SK-N-SH (cell line): Measurements from ENCODE around the gene NCKAP5. TPM values are rescaled to one million over a fixed set of nuclear protein-coding genes. Genes with fewer than 3 reads are reported as not detected.
A peak's percentile ranks its signal among the peaks of the same experiment; 100 is the strongest.

Experiments used
- CTCF ChIA-PET: fragments of 300-600, 350-600 bp; formaldehyde crosslinking; extraction: SDS; loops from one replicate; lab custom pipeline; 2021; lab: Yijun Ruan, JAX
- POLR2A ChIA-PET: fragments of 350-600 bp; sonication (Branson Sonifier 250); formaldehyde crosslinking; extraction: SDS; loops from one replicate; lab custom pipeline; 2020; ENCODE audit warnings: antibody characterized with exemption, inconsistent platforms; lab: Yijun Ruan, JAX
- DNase-seq: peaks from one replicate; pipeline ENCODE4 v3.0.0; 2012
- H2AFZ ChIP-seq: fragments of 200-600 bp; sonication (generic); 2 replicates; pipeline ENCODE4 v1.8.1; 2016; ENCODE audit warnings: antibody characterized with exemption, mild to moderate bottlenecking, low read depth
- H3F3A ChIP-seq: fragments of 200-600 bp; sonication (generic); replicated peaks from 2 replicates; pipeline ENCODE3; 2016; ENCODE audit warnings: antibody characterized with exemption, mild to moderate bottlenecking; ENCODE audit not compliant: insufficient read depth
- H3K27ac ChIP-seq, 2 experiments: fragments of 200-500 bp in 1 of 2; fragments of 200-600 bp in 1 of 2; sonication (Bioruptor generic) in 1 of 2; sonication (generic), shearing (Covaris generic) in 1 of 2; 2 replicates each; pipeline versions ENCODE4 v1.5.1 to v1.6.1; 2014 to 2016; ENCODE audit warnings: low read depth in 2 of 2, inconsistent platforms in 1 of 2, low read length in 1 of 2, mild to moderate bottlenecking in 1 of 2, mixed read lengths in 1 of 2
- H3K27me3 ChIP-seq: fragments of 200-600 bp; sonication (generic), shearing (Covaris generic); 2 replicates; pipeline ENCODE4 v1.6.1; 2016; ENCODE audit warnings: mixed run types; ENCODE audit not compliant: insufficient read depth
- H3K36me3 ChIP-seq, 2 experiments: fragments of 200-500 bp in 1 of 2; fragments of 200-600 bp in 1 of 2; sonication (Bioruptor generic) in 1 of 2; sonication (generic) in 1 of 2; replicated peaks in 1 of 2; 2 replicates each; pipeline versions ENCODE3 to v1.5.1; 2014 to 2016; ENCODE audit warnings: low read length in 1 of 2, mild to moderate bottlenecking in 1 of 2; ENCODE audit not compliant: insufficient read depth in 2 of 2, control insufficient read depth in 1 of 2
- H3K4me1 ChIP-seq, 2 experiments: fragments of 200-500 bp in 1 of 2; fragments of 200-600 bp in 1 of 2; sonication (Bioruptor generic) in 1 of 2; sonication (generic), shearing (Covaris generic) in 1 of 2; 2 replicates each; pipeline versions ENCODE4 v1.5.1 to v1.6.1; 2014 to 2016; ENCODE audit warnings: low read depth in 1 of 2, low read length in 1 of 2, mixed run types in 1 of 2; ENCODE audit not compliant: insufficient read depth in 2 of 2, control insufficient read depth in 1 of 2
- H3K4me2 ChIP-seq: fragments of 200-600 bp; sonication (generic), shearing (Covaris generic); 2 replicates; pipeline ENCODE4 v1.6.1; 2017; ENCODE audit warnings: mixed run types
- H3K4me3 ChIP-seq, 2 experiments: fragments of 200-500 bp in 1 of 2; fragments of 200-600 bp in 1 of 2; sonication (Bioruptor generic) in 1 of 2; sonication (generic), shearing (Covaris generic) in 1 of 2; 2 replicates each; pipeline versions ENCODE4 v1.5.1 to v1.8.1; 2014 to 2016; ENCODE audit warnings: low read depth in 2 of 2, inconsistent platforms in 1 of 2, low read length in 1 of 2, mild to moderate bottlenecking in 1 of 2, mixed read lengths in 1 of 2, moderate library complexity in 1 of 2
- H3K79me2 ChIP-seq: fragments of 200-600 bp; sonication (generic); 2 replicates; pipeline ENCODE4 v1.8.1; 2017; ENCODE audit warnings: mild to moderate bottlenecking; ENCODE audit not compliant: insufficient read depth
- H3K9ac ChIP-seq: fragments of 200-600 bp; sonication (generic); 2 replicates; pipeline ENCODE4 v1.6.1; 2017; ENCODE audit warnings: mixed run types
- H3K9me2 ChIP-seq: fragments of 200-600 bp; sonication (generic); 2 replicates; pipeline ENCODE4 v1.6.1; 2017; ENCODE audit warnings: mixed run types
- H3K9me3 ChIP-seq: fragments of 200-600 bp; sonication (generic); 2 replicates; pipeline ENCODE4 v1.6.1; 2017; ENCODE audit warnings: mixed run types, mild to moderate bottlenecking, moderate library complexity
- H4K20me1 ChIP-seq: fragments of 200-600 bp; sonication (generic); 2 replicates; pipeline ENCODE4 v1.6.1; 2017; ENCODE audit warnings: mild to moderate bottlenecking, mixed run types; ENCODE audit not compliant: insufficient read depth
- CHD2 ChIP-seq: fragments of 150-350 bp; IDR thresholded peaks from 2 replicates; pipeline ENCODE4 v1.6.1; 2018; ENCODE audit warnings: low read length; ENCODE audit not compliant: partially characterized antibody
- ELF1 ChIP-seq: IDR thresholded peaks from 2 replicates; pipeline ENCODE4 v1.4.0; 2012
- EP300 ChIP-seq, 2 experiments: IDR thresholded peaks; 2 replicates each; pipeline versions ENCODE4 v1.4.0 to v1.6.1; 2012; ENCODE audit warnings: borderline replicate concordance in 1 of 2, low read depth in 1 of 2, low read length in 1 of 2
- EZH2phosphoT487 ChIP-seq: fragments of 200-600 bp; sonication (generic); IDR thresholded peaks from 2 replicates; pipeline ENCODE4 v1.6.1; 2017; ENCODE audit warnings: low read depth, mixed run types, mild to moderate bottlenecking, antibody characterized with exemption, moderate library complexity, borderline replicate concordance
- FOXM1 ChIP-seq: IDR thresholded peaks from 2 replicates; pipeline ENCODE4 v1.4.0; 2012; ENCODE audit warnings: low read depth, mild to moderate bottlenecking
- GATA2 ChIP-seq: sonication (generic); formaldehyde crosslinking; IDR thresholded peaks from 2 replicates; pipeline ENCODE4 v1.5.0; 2020; ENCODE audit warnings: mild to moderate bottlenecking, missing genetic modification reagents
- JUND ChIP-seq: IDR thresholded peaks from 2 replicates; pipeline ENCODE4 v1.4.0; 2012
- MEF2A ChIP-seq: IDR thresholded peaks from 2 replicates; pipeline ENCODE4 v1.4.0; 2012; ENCODE audit warnings: low read depth, borderline replicate concordance
- NFIC ChIP-seq: IDR thresholded peaks from 2 replicates; pipeline ENCODE4 v1.4.0; 2012; ENCODE audit warnings: borderline replicate concordance
- PBX3 ChIP-seq: IDR thresholded peaks from 2 replicates; pipeline ENCODE4; 2012
- POLR2AphosphoS5 ChIP-seq: IDR thresholded peaks from 2 replicates; pipeline ENCODE4 v1.6.1; 2012; ENCODE audit warnings: low read depth, low read length
- REST ChIP-seq: IDR thresholded peaks from 2 replicates; pipeline ENCODE4 v1.6.1; 2012; ENCODE audit warnings: mild to moderate bottlenecking, low read depth, low read length, moderate library complexity
- SMC3 ChIP-seq: IDR thresholded peaks from 2 replicates; pipeline ENCODE4 v1.6.1; 2012; ENCODE audit warnings: low read depth, low read length, improper control_type of control experiment
- TCF12 ChIP-seq: IDR thresholded peaks from 2 replicates; pipeline ENCODE4 v1.4.0; 2012
- TEAD4 ChIP-seq: IDR thresholded peaks from 2 replicates; pipeline ENCODE4 v1.4.0; 2012; ENCODE audit warnings: mild to moderate bottlenecking, borderline replicate concordance; ENCODE audit not compliant: insufficient read depth
- ZBTB33 ChIP-seq: IDR thresholded peaks from 2 replicates; pipeline ENCODE4 v1.4.0; 2012; ENCODE audit warnings: low read depth, borderline replicate concordance
- WGBS: methylation state at CpG from one replicate; pipeline ENCODE4 v1.1.6; 2017; ENCODE audit warnings: low lambda C conversion rate; 5-methylcytosine and 5-hydroxymethylcytosine counted together
- polyA plus RNA-seq, 3 experiments: library from polyadenylated mRNA; depleted of rRNA; stranded (reverse); fragments of >200 nt; gene quantifications; 2 replicates each; pipeline ENCODE4 v1.2.3, GENCODE V29; 2012

NCKAP5 gene
- polyA plus RNA-seq, 1 of the 3 experiments (the other 2 are of a cell fraction): 0.02 TPM

- H3K4me2 ChIP-seq: no peak overlapping the region
- no peaks in the 10 kb centered on the region for H3K79me2 ChIP-seq
- H2AFZ ChIP-seq: no peak overlapping the region
- H3K36me3 ChIP-seq: no peaks in the 10 kb centered on the region
- H4K20me1 ChIP-seq: no peaks in the 10 kb centered on the region
- H3K4me3 ChIP-seq: no peak overlapping the region
- DNase-seq: no peak
- H3K9ac ChIP-seq: no peak overlapping the region
- no peaks in the 10 kb centered on the region for H3F3A ChIP-seq
- H3K27me3 ChIP-seq: no peaks in the 10 kb centered on the region
- ChIA-PET CTCF (no interaction called here), POLR2A (no interaction called here)
- no peak overlapping the region for H3K27ac ChIP-seq
- 0 out of 4 replicates have a peak, but pooled peaks cover 0 to 3% of the 10 kb centered on the region in 2 experiments for H3K4me1 ChIP-seq
- H3K9me2 ChIP-seq: no peaks in the 10 kb centered on the region
- no peaks in the 10 kb centered on the region for H3K9me3 ChIP-seq
- TF ChIP-seq EP300 (IDR thresholded peaks at IDR 0.05; ENCODE audit: borderline replicate concordance in 1 of 2, low read depth in 1 of 2, low read length in 1 of 2) (no peak), FOXM1 (no peak), EZH2phosphoT487 (no peak), TEAD4 (no peak), MEF2A (no peak), SMC3 (no peak)
- TF ChIP-seq, all 33 proteins: peak for 0
Observed at GRCh38 chr2:133382566-133382965, 185.7 kb downstream of the NCKAP5 start.

GRCh38 chr2:133380991-133381390 is 187.3 kb downstream of the NCKAP5 start:
- TF ChIP-seq NFIC: no peak
- TF ChIP-seq TCF12: no peak
- 43% methylated on average over 3 of the region's 3 CpGs for WGBS
- POLR2A ChIA-PET: no interaction called here

GRCh38 chr2:133378928-133379549 is 189.2 kb downstream of the NCKAP5 start:
- CTCF ChIA-PET: no interaction called here
- H3K36me3 ChIP-seq: no peaks in the 10 kb centered on the region
- no peaks in the 10 kb centered on the region for H3K27me3 ChIP-seq
- H3K4me2 ChIP-seq: no peak overlapping the region
- H3K9me2 ChIP-seq: no peaks in the 10 kb centered on the region
- POLR2A ChIA-PET: no interaction called here
- no peaks in the 10 kb centered on the region for H4K20me1 ChIP-seq
- H3K9me3 ChIP-seq: no peaks in the 10 kb centered on the region
- H3K27ac ChIP-seq: no peak overlapping the region
- H2AFZ ChIP-seq: no peak overlapping the region
- H3K4me3 ChIP-seq: no peak overlapping the region
- no peak overlapping the region for H3K9ac ChIP-seq
- peak; percentile 15 for DNase-seq
- WGBS: 41% methylated on average over 7 of the region's 7 CpGs
- H3K4me1 ChIP-seq: peaks cover 0 to 13% of the 10 kb centered on the region in 2 experiments; a peak in 1 of 4 replicates
- no peaks in the 10 kb centered on the region for H3K79me2 ChIP-seq
- no peak for TF ChIP-seq PBX3
- no peak for TF ChIP-seq CHD2
- no peak for TF ChIP-seq ZBTB33
- no peak for TF ChIP-seq TEAD4
- no peak for TF ChIP-seq ELF1
- no peak for TF ChIP-seq POLR2AphosphoS5
- no peak for TF ChIP-seq EP300 (IDR thresholded peaks at IDR 0.05; ENCODE audit: borderline replicate concordance in 1 of 2, low read depth in 1 of 2, low read length in 1 of 2)
- no peak for TF ChIP-seq JUND
- TF ChIP-seq REST: no peak
- no peak for TF ChIP-seq GATA2 (CRISPR knock-in tag)
- TF ChIP-seq, all 33 proteins: peak for 0
- H3F3A ChIP-seq: peaks cover 4% of the 10 kb centered on the region

More at GRCh38 chr2:133380991-133381390, 187.3 kb downstream of the NCKAP5 start:
- Histone ChIP-seq H3K27me3 (no peaks in the 10 kb centered on the region), H3K27ac (no peak overlapping the region), H2AFZ (no peak overlapping the region), H3K9me2 (no peaks in the 10 kb centered on the region), H3K9ac (no peak overlapping the region), H3K4me2 (no peak overlapping the region), H4K20me1 (no peaks in the 10 kb centered on the region), H3K4me3 (no peak overlapping the region), H3F3A (peaks cover 4% of the 10 kb centered on the region), H3K4me1 (peaks cover 0 to 13% of the 10 kb centered on the region in 2 experiments; a peak in 1 of 4 replicates), H3K36me3 (no peaks in the 10 kb centered on the region), H3K9me3 (no peaks in the 10 kb centered on the region), H3K79me2 (no peaks in the 10 kb centered on the region)
- DNase-seq: no peak
- CTCF ChIA-PET: no interaction called here
